H1 (cell line): Measurements from ENCODE around the gene CHD8.

Experiments used
- USF2 ChIP-seq: IDR thresholded peaks from 2 replicates; pipeline ENCODE4 v1.6.1; 2011; ENCODE audit warnings: low read length, improper control_type of control experiment
- TF ChIP-seq, protein P1 (sequence below), 3 experiments: IDR thresholded peaks; 1 replicate in 2 of 3; 2 replicates in 1 of 3; pipeline versions ENCODE4 v1.5.1 to v1.6.1; 2011; ENCODE audit warnings: low read length in 3 of 3, mild to moderate bottlenecking in 3 of 3, inconsistent platforms in 2 of 3, low read depth in 1 of 3, moderate library complexity in 1 of 3; ENCODE audit not compliant: insufficient read depth in 1 of 3; ENCODE audit errors: control extremely low read depth in 1 of 3

- TF ChIP-seq USF2, result no peak
- TF ChIP-seq, protein P1, sequence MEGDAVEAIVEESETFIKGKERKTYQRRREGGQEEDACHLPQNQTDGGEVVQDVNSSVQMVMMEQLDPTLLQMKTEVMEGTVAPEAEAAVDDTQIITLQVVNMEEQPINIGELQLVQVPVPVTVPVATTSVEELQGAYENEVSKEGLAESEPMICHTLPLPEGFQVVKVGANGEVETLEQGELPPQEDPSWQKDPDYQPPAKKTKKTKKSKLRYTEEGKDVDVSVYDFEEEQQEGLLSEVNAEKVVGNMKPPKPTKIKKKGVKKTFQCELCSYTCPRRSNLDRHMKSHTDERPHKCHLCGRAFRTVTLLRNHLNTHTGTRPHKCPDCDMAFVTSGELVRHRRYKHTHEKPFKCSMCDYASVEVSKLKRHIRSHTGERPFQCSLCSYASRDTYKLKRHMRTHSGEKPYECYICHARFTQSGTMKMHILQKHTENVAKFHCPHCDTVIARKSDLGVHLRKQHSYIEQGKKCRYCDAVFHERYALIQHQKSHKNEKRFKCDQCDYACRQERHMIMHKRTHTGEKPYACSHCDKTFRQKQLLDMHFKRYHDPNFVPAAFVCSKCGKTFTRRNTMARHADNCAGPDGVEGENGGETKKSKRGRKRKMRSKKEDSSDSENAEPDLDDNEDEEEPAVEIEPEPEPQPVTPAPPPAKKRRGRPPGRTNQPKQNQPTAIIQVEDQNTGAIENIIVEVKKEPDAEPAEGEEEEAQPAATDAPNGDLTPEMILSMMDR (IDR thresholded peaks at IDR 0.05; ENCODE audit: control extremely low read depth in 1 of 3, insufficient read depth in 1 of 3, low read depth in 1 of 3, low read length in 3 of 3), result no peak
These were observed 76.6 kb downstream of the CHD8 start for GRCh38 chr14:21379338-21379737.
